H1 (cell line): Measurements from ENCODE around the gene PDE3A. TPM values are rescaled to one million over a fixed set of nuclear protein-coding genes. Genes with fewer than 3 reads are reported as not detected.

Experiments used
- CTCF ChIA-PET: fragments of 300-600 bp; sonication (Branson Sonifier 250); formaldehyde crosslinking; loops from one replicate; lab custom pipeline; 2021; ENCODE audit not compliant: partially characterized antibody; lab: Charles Lee
- POLR2A ChIA-PET: fragments of 300-600 bp; sonication (Branson Sonifier 250); formaldehyde crosslinking; loops from one replicate; lab custom pipeline; 2021; ENCODE audit warnings: inconsistent platforms; ENCODE audit not compliant: partially characterized antibody; lab: Charles Lee
- DNase-seq, 2 experiments: peaks; one replicate each; pipeline versions ENCODE4 v3.0.0 to v3.0.0-alpha.2; 2010 to 2022; ENCODE audit warnings: low spot score in 2 of 2, low read depth in 1 of 2, mixed read lengths in 1 of 2
- FAIRE-seq: peaks from 2 replicates; lab custom pipeline; 2011; peaks lifted over from hg19 to GRCh38; lab: Jason Lieb, UNC
- H2AFZ ChIP-seq: 2 replicates; pipeline ENCODE4 v1.8.1; 2012; ENCODE audit warnings: low read length, inconsistent platforms
- H2AK5ac ChIP-seq: 2 replicates; pipeline ENCODE4 v1.6.1; 2013; ENCODE audit warnings: low read depth, low read length
- H2BK120ac ChIP-seq: replicated peaks from 2 replicates; pipeline ENCODE3; 2013; ENCODE audit warnings: low read depth, low read length, inconsistent platforms
- H2BK12ac ChIP-seq: 2 replicates; pipeline ENCODE4 v1.6.1; 2013; ENCODE audit warnings: low read depth, low read length
- H2BK15ac ChIP-seq: 2 replicates; pipeline ENCODE4 v1.6.1; 2013; ENCODE audit warnings: low read length
- H2BK20ac ChIP-seq: 2 replicates; pipeline ENCODE4 v1.6.1; 2013; ENCODE audit warnings: low read length
- H2BK5ac ChIP-seq: 2 replicates; pipeline ENCODE4 v1.6.1; 2013; ENCODE audit warnings: low read depth, low read length
- H3K14ac ChIP-seq: 2 replicates; pipeline ENCODE4 v1.6.1; 2013; ENCODE audit warnings: inconsistent platforms; ENCODE audit not compliant: insufficient read length
- H3K18ac ChIP-seq: 2 replicates; pipeline ENCODE4 v1.6.1; 2013; ENCODE audit warnings: low read length; ENCODE audit errors: extremely low read depth
- H3K23ac ChIP-seq: 2 replicates; pipeline ENCODE4 v1.6.1; 2013; ENCODE audit warnings: inconsistent platforms; ENCODE audit not compliant: insufficient read length
- H3K23me2 ChIP-seq: 2 replicates; pipeline ENCODE4 v1.6.1; 2013; ENCODE audit warnings: low read depth, low read length
- H3K27ac ChIP-seq: 2 replicates; pipeline ENCODE4 v1.6.1; 2011; ENCODE audit warnings: low read depth, low read length, inconsistent platforms
- H3K27me3 ChIP-seq, 4 experiments: replicated peaks in 1 of 4; 1 replicate in 1 of 4; 2 replicates in 3 of 4; pipeline versions ENCODE4 v1.6.1 to v1.8.1; 2011 to 2013; ENCODE audit warnings: low read length in 3 of 4, mild to moderate bottlenecking in 3 of 4, inconsistent platforms in 2 of 4, mixed read lengths in 2 of 4, moderate library complexity in 1 of 4; ENCODE audit not compliant: control insufficient read depth in 3 of 4, insufficient read depth in 3 of 4; ENCODE audit errors: extremely low read depth in 1 of 4
- H3K36me3 ChIP-seq, 4 experiments: 2 replicates each; pipeline versions ENCODE4 v1.6.1 to v1.8.1; 2011 to 2013; ENCODE audit warnings: mild to moderate bottlenecking in 4 of 4, low read length in 3 of 4, moderate library complexity in 2 of 4, control low read depth in 1 of 4, inconsistent platforms in 1 of 4; ENCODE audit not compliant: insufficient read depth in 4 of 4, control insufficient read depth in 2 of 4
- H3K4ac ChIP-seq: replicated peaks from 2 replicates; pipeline ENCODE3; 2013; ENCODE audit warnings: low read length, low read depth, mixed read lengths, inconsistent platforms; ENCODE audit not compliant: insufficient read length
- H3K4me1 ChIP-seq, 4 experiments: replicated peaks in 1 of 4; 1 replicate in 1 of 4; 2 replicates in 3 of 4; pipeline versions ENCODE4 v1.6.1 to v1.8.1; 2011 to 2013; ENCODE audit warnings: low read length in 3 of 4, inconsistent platforms in 2 of 4, mixed read lengths in 1 of 4; ENCODE audit not compliant: insufficient read depth in 4 of 4, control insufficient read depth in 3 of 4
- H3K4me2 ChIP-seq, 2 experiments: 2 replicates each; pipeline versions ENCODE4 v1.6.1 to v1.8.1; 2011 to 2013; ENCODE audit warnings: low read depth in 2 of 2, low read length in 2 of 2, control low read depth in 1 of 2, inconsistent platforms in 1 of 2, mild to moderate bottlenecking in 1 of 2; ENCODE audit not compliant: insufficient read depth in 1 of 2
- H3K4me3 ChIP-seq, 4 experiments: fragments of 200-600, 300-600 bp in 1 of 4; sonication (generic), shearing (Covaris generic), sonication (Bioruptor Twin) in 1 of 4; 2 replicates each; pipeline versions ENCODE4 v1.5.1 to v1.8.1; 2011 to 2016; ENCODE audit warnings: low read length in 4 of 4, low read depth in 3 of 4, control low read depth in 2 of 4, inconsistent platforms in 2 of 4, mild to moderate bottlenecking in 2 of 4, mixed read lengths in 1 of 4, moderate library complexity in 1 of 4; ENCODE audit not compliant: insufficient read depth in 2 of 4; ENCODE audit errors: extremely low read depth in 1 of 4
- H3K56ac ChIP-seq: replicated peaks from 2 replicates; pipeline ENCODE3; 2013; ENCODE audit warnings: low read depth, mild to moderate bottlenecking, mixed read lengths, low read length, inconsistent platforms; ENCODE audit not compliant: insufficient read length
- H3K79me1 ChIP-seq: 2 replicates; pipeline ENCODE4 v1.6.1; 2013; ENCODE audit warnings: low read depth, low read length, control low read depth
- H3K79me2 ChIP-seq, 2 experiments: 2 replicates each; pipeline versions ENCODE4 v1.6.1 to v1.8.1; 2012 to 2013; ENCODE audit warnings: low read length in 2 of 2, mild to moderate bottlenecking in 2 of 2, inconsistent platforms in 1 of 2; ENCODE audit not compliant: insufficient read depth in 2 of 2, control insufficient read depth in 1 of 2
- H3K9ac ChIP-seq, 4 experiments: replicated peaks in 1 of 4; 1 replicate in 1 of 4; 2 replicates in 3 of 4; pipeline versions ENCODE4 v1.6.1 to v1.8.1; 2011 to 2013; ENCODE audit warnings: low read depth in 3 of 4, low read length in 3 of 4, control low read depth in 2 of 4, mild to moderate bottlenecking in 2 of 4, moderate library complexity in 2 of 4, inconsistent platforms in 1 of 4; ENCODE audit errors: extremely low read depth in 1 of 4
- H3K9me3 ChIP-seq, 2 experiments: 2 replicates each; pipeline versions ENCODE4 v1.6.1 to v1.8.1; 2012 to 2013; ENCODE audit warnings: mild to moderate bottlenecking in 2 of 2, moderate library complexity in 2 of 2, control low read depth in 1 of 2, inconsistent platforms in 1 of 2, low read depth in 1 of 2, low read length in 1 of 2, mixed read lengths in 1 of 2; ENCODE audit not compliant: insufficient read depth in 2 of 2
- H4K20me1 ChIP-seq, 2 experiments: replicated peaks in 1 of 2; 2 replicates each; pipeline versions ENCODE3 to v1.8.1; 2011 to 2013; ENCODE audit warnings: inconsistent platforms in 2 of 2, low read length in 2 of 2, mild to moderate bottlenecking in 1 of 2; ENCODE audit not compliant: insufficient read depth in 2 of 2, control insufficient read depth in 1 of 2
- H4K5ac ChIP-seq: 2 replicates; pipeline ENCODE4 v1.6.1; 2013; ENCODE audit warnings: low read length, low read depth, mixed read lengths, inconsistent platforms; ENCODE audit not compliant: insufficient read length
- H4K8ac ChIP-seq: 2 replicates; pipeline ENCODE4 v1.8.0; 2013; ENCODE audit warnings: mild to moderate bottlenecking, moderate library complexity, low read length, inconsistent platforms; ENCODE audit not compliant: insufficient read depth; ENCODE audit errors: extremely low read depth
- H4K91ac ChIP-seq: replicated peaks from 2 replicates; pipeline ENCODE3; 2013; ENCODE audit warnings: low read length, mixed read lengths, inconsistent platforms; ENCODE audit not compliant: insufficient read length
- CBX5 ChIP-seq: fragments of 300-800, 300-1000 bp; sonication (generic); IDR thresholded peaks from 2 replicates; pipeline ENCODE4 v1.7.1; 2016; ENCODE audit warnings: antibody characterized with exemption, low read length, low read depth
- CREB1 ChIP-seq: IDR thresholded peaks from 2 replicates; pipeline ENCODE4 v1.6.1; 2012; ENCODE audit warnings: inconsistent platforms
- FOSL1 ChIP-seq: IDR thresholded peaks from 2 replicates; pipeline ENCODE4 v1.6.1; 2011; ENCODE audit warnings: mild to moderate bottlenecking, low read depth, low read length, moderate library complexity; ENCODE audit not compliant: insufficient read depth
- GTF2F1 ChIP-seq: IDR thresholded peaks from 2 replicates; pipeline ENCODE4 v1.6.1; 2012; ENCODE audit warnings: low read depth, low read length, improper control_type of control experiment, borderline replicate concordance
- HDAC6 ChIP-seq: IDR thresholded peaks from one replicate; pipeline ENCODE4 v1.7.1; 2012; ENCODE audit warnings: low read depth, mild to moderate bottlenecking, inconsistent platforms, low read length, moderate library complexity
- KDM1A ChIP-seq: fragments of 200-600, 300-600 bp; sonication (generic); IDR thresholded peaks from 2 replicates; pipeline ENCODE4 v1.7.1; 2016; ENCODE audit warnings: mild to moderate bottlenecking, low read length, borderline replicate concordance
- MAFK ChIP-seq: IDR thresholded peaks from 2 replicates; pipeline ENCODE4 v1.6.1; 2012; ENCODE audit warnings: low read depth, mild to moderate bottlenecking, improper control_type of control experiment, low read length
- NANOG ChIP-seq: IDR thresholded peaks from 2 replicates; pipeline ENCODE4 v1.6.1; 2011; ENCODE audit warnings: low read length, low read depth, mild to moderate bottlenecking, inconsistent platforms; ENCODE audit not compliant: insufficient read depth, poor library complexity, severe bottlenecking
- POLR2A ChIP-seq, 2 experiments: IDR thresholded peaks; 1 replicate in 1 of 2; 2 replicates in 1 of 2; pipeline ENCODE4 v1.6.1; 2011; ENCODE audit warnings: low read depth in 2 of 2, low read length in 2 of 2, mild to moderate bottlenecking in 2 of 2; ENCODE audit errors: control extremely low read depth in 1 of 2
- POU5F1 ChIP-seq: IDR thresholded peaks from 2 replicates; pipeline ENCODE4 v1.6.1; 2011; ENCODE audit warnings: low read depth, mild to moderate bottlenecking, low read length, moderate library complexity
- RXRA ChIP-seq: IDR thresholded peaks from 2 replicates; pipeline ENCODE4 v1.6.1; 2011; ENCODE audit warnings: low read depth, mild to moderate bottlenecking, low read length, moderate library complexity; ENCODE audit not compliant: insufficient read depth
- SP1 ChIP-seq: IDR thresholded peaks from 2 replicates; pipeline ENCODE4 v1.6.1; 2011; ENCODE audit warnings: low read depth, low read length
- SRF ChIP-seq: IDR thresholded peaks from 2 replicates; pipeline ENCODE4 v1.6.1; 2011; ENCODE audit warnings: mild to moderate bottlenecking, low read depth, low read length, moderate library complexity
- TAF1 ChIP-seq: IDR thresholded peaks from 2 replicates; pipeline ENCODE4 v1.6.1; 2011; ENCODE audit warnings: mild to moderate bottlenecking, low read depth, low read length
- polyA plus RNA-seq, 7 experiments: library from polyadenylated mRNA; depleted of rRNA in 3 of 7; stranded (reverse) in 5 of 7; unstranded in 2 of 7; fragments of >200 nt in 5 of 7; fragments of 200-250 nt in 2 of 7; gene quantifications; 1 replicate in 5 of 7; 2 replicates in 1 of 7; 4 replicates in 1 of 7; pipeline versions ENCODE4 v1.2.1 to v1.2.3, GENCODE V29; 2011 to 2013; ENCODE audit warnings: missing spikeins in 2 of 7, mixed read lengths in 2 of 7
- total RNA-seq: library from RNA; stranded (reverse); fragmentation: NEBNext Ultra II Directional; extraction: Animal tissue kit (Norgen Biotek cat#: 25700); gene quantifications from 2 replicates; pipeline ENCODE4 v1.2.1, GENCODE V29; 2021
- TF ChIP-seq, protein P1 (sequence below): IDR thresholded peaks from 2 replicates; pipeline ENCODE4 v1.6.1; 2011; ENCODE audit warnings: low read length, improper control_type of control experiment

Gene PDE3A
- total and polyA plus RNA-seq, 2 of the 8 experiments (the other 6 are each of a cell fraction or from before 2014, with no cell fraction given), result 1.4 to 3.4 TPM

DNA sequence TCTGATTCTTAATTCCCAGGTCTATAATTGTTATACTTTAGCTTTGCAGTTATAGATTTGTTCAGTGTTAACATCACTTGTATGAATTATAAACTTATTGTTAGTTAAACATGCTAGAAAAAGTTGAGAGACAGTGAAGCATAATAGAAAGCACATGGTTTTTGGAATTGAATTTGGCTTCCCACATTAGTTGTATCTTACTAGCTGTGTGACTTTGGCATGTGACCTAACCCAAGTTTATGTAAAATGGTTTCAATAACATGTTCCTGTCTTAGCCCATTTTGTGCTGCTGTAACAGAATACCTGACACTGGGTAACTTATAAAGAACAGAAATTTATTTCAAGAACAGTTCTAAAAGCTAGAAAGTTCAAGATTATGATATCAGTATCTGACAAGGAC, 146.3 kb downstream of the PDE3A start:
- H4K8ac ChIP-seq, result no peak overlapping the region
- no peak overlapping the region for H2AFZ ChIP-seq
- H3K56ac ChIP-seq, result no peak overlapping the region
- no peaks in the 10 kb centered on the region for H3K79me2 ChIP-seq
- TF ChIP-seq, protein P1, sequence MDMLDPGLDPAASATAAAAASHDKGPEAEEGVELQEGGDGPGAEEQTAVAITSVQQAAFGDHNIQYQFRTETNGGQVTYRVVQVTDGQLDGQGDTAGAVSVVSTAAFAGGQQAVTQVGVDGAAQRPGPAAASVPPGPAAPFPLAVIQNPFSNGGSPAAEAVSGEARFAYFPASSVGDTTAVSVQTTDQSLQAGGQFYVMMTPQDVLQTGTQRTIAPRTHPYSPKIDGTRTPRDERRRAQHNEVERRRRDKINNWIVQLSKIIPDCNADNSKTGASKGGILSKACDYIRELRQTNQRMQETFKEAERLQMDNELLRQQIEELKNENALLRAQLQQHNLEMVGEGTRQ, result no peak
- TF ChIP-seq HDAC6 (no peak), POLR2A (IDR thresholded peaks at IDR 0.05; ENCODE audit: control extremely low read depth in 1 of 2, low read depth in 2 of 2, low read length in 2 of 2) (no peak), FOSL1 (no peak), POU5F1 (no peak), KDM1A (no peak), GTF2F1 (no peak), CBX5 (no peak), CREB1 (no peak), RXRA (no peak), SP1 (no peak), MAFK (no peak), TAF1 (no peak), NANOG (no peak), SRF (no peak)
- no peaks in the 10 kb centered on the region for H3K79me1 ChIP-seq
- no peak overlapping the region for H2BK5ac ChIP-seq
- H4K5ac ChIP-seq, result no peak overlapping the region
- no peak overlapping the region for H2BK20ac ChIP-seq
- no peak overlapping the region for H3K4ac ChIP-seq
- H3K23me2 ChIP-seq, result no peaks in the 10 kb centered on the region
- H2AK5ac ChIP-seq, result no peak overlapping the region
- no peak overlapping the region for H3K14ac ChIP-seq
- H2BK15ac ChIP-seq, result no peak overlapping the region
- no peak overlapping the region for H2BK120ac ChIP-seq
- CTCF ChIA-PET, result interaction anchor here (0.5 kb wide), 1 partner anchor 89 kb away, joined by 3 read pairs; no protein-coding TSS in a partner anchor
- H3K23ac ChIP-seq, result no peak overlapping the region
- no peaks in the 10 kb centered on the region for H3K4me1 ChIP-seq
- DNase-seq (no peak), FAIRE-seq (no peak)
- no peaks in the 10 kb centered on the region for H3K9me3 ChIP-seq
- H3K27ac ChIP-seq, result no peak overlapping the region
- H3K36me3 ChIP-seq, result no peaks in the 10 kb centered on the region
- H3K27me3 ChIP-seq, result no peaks in the 10 kb centered on the region
- no peak overlapping the region for H3K18ac ChIP-seq
- no peaks in the 10 kb centered on the region for H4K20me1 ChIP-seq
- H2BK12ac ChIP-seq, result no peak overlapping the region
- no peak overlapping the region for H3K9ac ChIP-seq
- no peak overlapping the region for H3K4me3 ChIP-seq
- POLR2A ChIA-PET, result no interaction called here
- H3K4me2 ChIP-seq, result no peak overlapping the region
- H4K91ac ChIP-seq, result no peak overlapping the region
